Measurements from ENCODE around the gene LIMS3.
"Not testable (repeated sequence)": the region's sequence is repeated elsewhere in the genome, so short reads cannot be mapped to it uniquely, and the experiment has no call there.

DNA sequence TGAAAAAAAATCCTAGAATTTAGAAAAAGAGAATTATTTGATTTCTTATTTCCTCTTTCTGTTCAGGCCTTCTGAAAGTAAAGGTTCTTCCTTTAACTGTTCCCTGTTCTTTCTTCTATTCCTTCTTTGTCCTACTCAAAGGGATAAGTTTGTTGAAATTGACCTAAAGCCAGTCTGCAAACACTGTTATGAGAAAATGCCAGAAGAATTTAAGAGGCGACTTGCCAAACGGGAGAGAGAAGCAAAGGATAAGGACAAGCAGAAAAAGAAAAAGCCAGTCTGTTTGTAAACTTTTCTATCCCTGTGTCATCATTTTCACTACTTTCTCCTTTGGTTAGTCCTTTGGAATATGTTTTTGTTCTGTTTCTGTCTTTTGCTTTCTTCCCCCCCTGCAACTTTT, 26.0 kb downstream of the LIMS3 start:
- TF ChIP-seq, protein P1, sequence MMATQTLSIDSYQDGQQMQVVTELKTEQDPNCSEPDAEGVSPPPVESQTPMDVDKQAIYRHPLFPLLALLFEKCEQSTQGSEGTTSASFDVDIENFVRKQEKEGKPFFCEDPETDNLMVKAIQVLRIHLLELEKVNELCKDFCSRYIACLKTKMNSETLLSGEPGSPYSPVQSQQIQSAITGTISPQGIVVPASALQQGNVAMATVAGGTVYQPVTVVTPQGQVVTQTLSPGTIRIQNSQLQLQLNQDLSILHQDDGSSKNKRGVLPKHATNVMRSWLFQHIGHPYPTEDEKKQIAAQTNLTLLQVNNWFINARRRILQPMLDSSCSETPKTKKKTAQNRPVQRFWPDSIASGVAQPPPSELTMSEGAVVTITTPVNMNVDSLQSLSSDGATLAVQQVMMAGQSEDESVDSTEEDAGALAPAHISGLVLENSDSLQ (IDR thresholded peaks at IDR 0.05), result not testable (repeated sequence)
- TF ChIP-seq FOXM1 (IDR thresholded peaks at IDR 0.05; ENCODE audit: borderline replicate concordance); SUZ12 (IDR thresholded peaks at IDR 0.05); FOXK2 (IDR thresholded peaks at IDR 0.05); SP1 (IDR thresholded peaks at IDR 0.05); NFRKB (IDR thresholded peaks at IDR 0.05); CTBP1 (IDR thresholded peaks at IDR 0.05; ENCODE audit: borderline replicate concordance); L3MBTL2 (conservative IDR thresholded peaks at IDR 0.05); TARDBP (IDR thresholded peaks at IDR 0.05); ELF4 (IDR thresholded peaks at IDR 0.05); ARNT (IDR thresholded peaks at IDR 0.05); HDGF (IDR thresholded peaks at IDR 0.05; ENCODE audit: borderline replicate concordance); LEF1 (IDR thresholded peaks at IDR 0.05; ENCODE audit: borderline replicate concordance); FOXA1 (IDR thresholded peaks at IDR 0.05): not testable (repeated sequence)
